GM23338 (cell line): ENCODE results near the gene CPXM1. TPM values are rescaled to one million over a fixed set of nuclear protein-coding genes. Genes with fewer than 3 reads are reported as not detected.

Experiments used
- ATAC-seq: fragments of 200-7000 bp; cut with Tn5 transposase; 3 replicates; pipeline ENCODE4 v1.9.1; 2020
- DNase-seq: peaks from one replicate; pipeline ENCODE4 v3.0.0-alpha.2; 2015; ENCODE audit warnings: low spot score
- H2AFZ ChIP-seq: fragments of 200-600 bp; sonication (generic); 2 replicates; pipeline ENCODE4 v1.8.0; 2016; ENCODE audit warnings: antibody characterized with exemption, mild to moderate bottlenecking, moderate library complexity
- H3F3A ChIP-seq: fragments of 200-600 bp; sonication (generic); replicated peaks from 2 replicates; pipeline ENCODE4 v1.8.0; 2017; ENCODE audit warnings: antibody characterized with exemption, mixed run types, low read depth
- H3K27ac ChIP-seq: fragments of 200-600 bp; sonication (generic); 2 replicates; pipeline ENCODE4 v1.6.1; 2016; ENCODE audit warnings: low read depth
- H3K27me3 ChIP-seq: fragments of 200-600 bp; sonication (generic); 2 replicates; pipeline ENCODE4 v1.8.0; 2016; ENCODE audit warnings: mild to moderate bottlenecking, mixed run types, moderate library complexity; ENCODE audit not compliant: insufficient read depth
- H3K36me3 ChIP-seq: fragments of 200-600 bp; sonication (generic); 2 replicates; pipeline ENCODE4 v1.8.0; 2016; ENCODE audit warnings: mild to moderate bottlenecking; ENCODE audit not compliant: insufficient read depth
- H3K4me1 ChIP-seq: fragments of 200-600 bp; sonication (generic); 2 replicates; pipeline ENCODE4 v1.8.0; 2016; ENCODE audit warnings: mild to moderate bottlenecking, moderate library complexity; ENCODE audit not compliant: insufficient read depth
- H3K4me2 ChIP-seq: fragments of 200-600 bp; sonication (generic); 2 replicates; pipeline ENCODE4 v1.7.1; 2017; ENCODE audit warnings: mixed run types
- H3K4me3 ChIP-seq: fragments of 200-600 bp; sonication (generic); 2 replicates; pipeline ENCODE4 v1.6.1; 2016; ENCODE audit warnings: mixed run types
- H3K79me2 ChIP-seq: fragments of 200-600 bp; sonication (generic); replicated peaks from 2 replicates; pipeline ENCODE4 v1.8.0; 2017; ENCODE audit warnings: mild to moderate bottlenecking; ENCODE audit not compliant: insufficient read depth
- H3K9me2 ChIP-seq: fragments of 200-600 bp; sonication (generic); 2 replicates; pipeline ENCODE4 v1.8.0; 2017; ENCODE audit not compliant: insufficient read depth
- H4K20me1 ChIP-seq: fragments of 200-600 bp; sonication (generic); replicated peaks from 2 replicates; pipeline ENCODE4 v1.8.0; 2017; ENCODE audit warnings: mild to moderate bottlenecking; ENCODE audit not compliant: insufficient read depth
- H3K27ac Mint-ChIP-seq: 2 replicates; pipeline ENCODE4 v1.8.0; 2020; ENCODE audit warnings: inconsistent platforms, mild to moderate bottlenecking, moderate library complexity, mixed read lengths
- H3K27me3 Mint-ChIP-seq: 3 replicates; pipeline ENCODE4 v1.8.0; 2022; ENCODE audit warnings: low read depth, mild to moderate bottlenecking, moderate library complexity, mixed read lengths, inconsistent platforms; ENCODE audit not compliant: insufficient read depth, poor library complexity
- H3K36me3 Mint-ChIP-seq: 3 replicates; pipeline ENCODE4 v1.8.0; 2021; ENCODE audit warnings: low read depth, mild to moderate bottlenecking, inconsistent platforms, moderate library complexity, mixed read lengths
- H3K4me1 Mint-ChIP-seq: 3 replicates; pipeline ENCODE4 v1.8.0; 2020; ENCODE audit warnings: mild to moderate bottlenecking, inconsistent platforms, mixed read lengths
- H3K4me3 Mint-ChIP-seq: 3 replicates; pipeline ENCODE4 v1.8.0; 2021; ENCODE audit warnings: moderate library complexity, mild to moderate bottlenecking, inconsistent platforms, mixed read lengths
- H3K9me3 Mint-ChIP-seq: 3 replicates; pipeline ENCODE4 v1.8.0; 2020; ENCODE audit warnings: moderate library complexity, mild to moderate bottlenecking, inconsistent platforms, mixed read lengths
- EZH2 ChIP-seq: fragments of 200-600 bp; sonication (generic); IDR thresholded peaks from one replicate; pipeline ENCODE4 v1.8.0; 2017; ENCODE audit warnings: antibody characterized with exemption, mild to moderate bottlenecking, low read depth; ENCODE audit not compliant: unreplicated experiment
- EZH2phosphoT487 ChIP-seq: fragments of 200-600 bp; sonication (generic); IDR thresholded peaks from one replicate; pipeline ENCODE4 v1.8.1; 2018; ENCODE audit warnings: antibody characterized with exemption; ENCODE audit not compliant: unreplicated experiment
- JUNB ChIP-seq: IDR thresholded peaks from one replicate; pipeline ENCODE4 v1.6.1; 2016; ENCODE audit warnings: antibody characterized with exemption; ENCODE audit not compliant: unreplicated experiment
- NANOG ChIP-seq: IDR thresholded peaks from 2 replicates; pipeline ENCODE4 v1.6.1; 2016; ENCODE audit warnings: antibody characterized with exemption, borderline replicate concordance
- POLR2AphosphoS5 ChIP-seq: IDR thresholded peaks from 2 replicates; pipeline ENCODE4 v1.6.1; 2016; ENCODE audit warnings: antibody characterized with exemption, low read depth
- STAT1 ChIP-seq: IDR thresholded peaks from one replicate; pipeline ENCODE4 v1.6.1; 2016; ENCODE audit warnings: antibody characterized with exemption; ENCODE audit not compliant: unreplicated experiment
- ZNF114 ChIP-seq: fragments of 250-450 bp; sonication (Bioruptor Pico); IDR thresholded peaks from 2 replicates; pipeline ENCODE4 v1.5.0; 2020; ENCODE audit warnings: mild to moderate bottlenecking, moderate library complexity
- ZNF331 ChIP-seq: fragments of 250-450 bp; sonication (Bioruptor Pico); IDR thresholded peaks from 2 replicates; pipeline ENCODE4 v1.5.0; 2020; ENCODE audit warnings: low read depth, mild to moderate bottlenecking, moderate library complexity
- polyA plus RNA-seq: library from polyadenylated mRNA; unstranded; fragments of >200 nt; fragmentation: Nextera tagmentation; extraction: Ambion mirVana; gene quantifications from 2 replicates; pipeline ENCODE4 v1.2.1, GENCODE V29; 2016
- total RNA-seq: library from RNA; depleted of rRNA; stranded (reverse); fragments of >200 nt; shearing (Covaris generic); gene quantifications from 2 replicates; pipeline ENCODE4 v1.2.3, GENCODE V29; 2014
- TF ChIP-seq, protein P1 (sequence below): IDR thresholded peaks from 2 replicates; pipeline ENCODE4 v1.6.1; 2016; ENCODE audit warnings: antibody characterized with exemption
- TF ChIP-seq, protein P2 (sequence below), 2 experiments: fragments of 200-600 bp in 1 of 2; sonication (generic) in 1 of 2; conservative IDR thresholded peaks; 2 replicates each; pipeline versions ENCODE4 v1.5.1 to v1.6.1; 2016 to 2017; ENCODE audit warnings: antibody characterized with exemption in 2 of 2, low read depth in 2 of 2, mild to moderate bottlenecking in 2 of 2, moderate library complexity in 1 of 2
- TF ChIP-seq, protein P3 (sequence below): IDR thresholded peaks from one replicate; pipeline ENCODE4 v1.6.1; 2018; ENCODE audit warnings: antibody characterized with exemption; ENCODE audit not compliant: unreplicated experiment

Gene CPXM1
- total and polyA plus RNA-seq, 2 experiments from 2014 or later = 17.0 to 29.3 TPM

DNA sequence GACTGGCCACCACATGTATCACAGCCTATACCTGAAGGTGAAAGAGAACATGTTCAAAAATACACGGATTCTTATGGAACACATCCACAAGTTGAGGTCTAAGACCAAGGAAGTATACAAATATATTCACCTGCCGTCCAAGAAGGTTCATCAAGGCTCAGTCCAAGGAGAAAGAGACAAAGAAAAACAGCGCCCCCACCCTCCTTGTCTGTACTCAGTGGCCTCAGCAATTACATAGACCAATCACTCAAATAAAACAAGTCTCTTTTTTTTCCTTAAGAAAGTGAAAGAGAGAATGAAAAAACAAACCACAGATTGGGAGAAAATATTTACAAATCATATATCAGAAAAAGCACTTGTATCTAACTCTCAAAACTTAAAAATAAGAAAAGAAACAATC lies 19.5 kb downstream of the CPXM1 start:
- H2AFZ ChIP-seq = no peak overlapping the region
- Mint-ChIP-seq H3K4me3 (no peak overlapping the region), H3K27me3 (peaks cover 5% of the 10 kb centered on the region)

DNA sequence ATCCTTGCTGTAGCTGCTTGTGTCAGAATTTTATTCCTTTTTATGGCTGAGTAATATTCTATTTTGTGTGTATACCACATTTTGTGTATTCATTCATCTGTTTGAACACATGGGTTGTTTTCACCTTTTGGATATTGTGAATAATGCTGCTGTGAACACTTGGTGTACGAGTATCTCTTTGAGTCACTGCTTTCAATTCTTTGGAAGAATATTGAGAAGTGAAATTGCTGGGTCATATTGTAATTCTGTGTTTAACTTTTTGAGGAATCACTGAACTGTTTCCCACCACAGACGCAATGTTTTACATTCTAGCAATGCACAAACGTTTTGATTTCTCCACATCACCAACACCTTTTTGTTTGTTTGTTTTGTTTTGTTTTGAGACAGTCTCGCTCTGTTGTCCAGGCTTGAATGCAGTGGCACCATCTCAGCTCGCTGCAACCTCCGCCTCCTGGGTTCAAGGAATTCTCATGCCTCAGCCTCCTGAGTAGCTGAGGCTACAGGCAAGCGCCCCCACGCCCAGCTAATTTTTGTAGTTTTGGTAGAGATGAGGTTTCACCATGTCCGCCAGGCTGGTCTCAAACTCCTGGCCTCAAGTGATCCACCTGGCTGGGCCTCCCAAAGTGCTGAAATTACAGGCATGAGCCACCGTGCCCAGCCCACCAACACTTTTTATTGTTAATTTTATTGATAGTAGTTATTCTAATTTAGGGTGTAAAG lies 21.7 kb downstream of the CPXM1 start:
- Mint-ChIP-seq H3K27me3 (no peaks in the 10 kb centered on the region), H3K9me3 (0 out of 3 replicates have a peak, but pooled peaks cover 3% of the 10 kb centered on the region), H3K4me1 (no peaks in the 10 kb centered on the region), H3K27ac (no peak overlapping the region), H3K4me3 (no peak overlapping the region), H3K36me3 (no peaks in the 10 kb centered on the region)
- no peaks in the 10 kb centered on the region for H3K9me2 ChIP-seq
- no peaks in the 10 kb centered on the region for H4K20me1 ChIP-seq
- no peaks in the 10 kb centered on the region for H3K79me2 ChIP-seq
- H3F3A ChIP-seq = no peaks in the 10 kb centered on the region
- H3K27me3 ChIP-seq = no peaks in the 10 kb centered on the region
- H3K36me3 ChIP-seq = no peaks in the 10 kb centered on the region
- H3K4me2 ChIP-seq = no peak overlapping the region
- no peak overlapping the region for H3K27ac ChIP-seq
- H2AFZ ChIP-seq = no peak overlapping the region
- H3K4me3 ChIP-seq = no peak overlapping the region
- DNase-seq (no peak), ATAC-seq (no peak)
- no peaks in the 10 kb centered on the region for H3K4me1 ChIP-seq
- TF ChIP-seq, protein P1, sequence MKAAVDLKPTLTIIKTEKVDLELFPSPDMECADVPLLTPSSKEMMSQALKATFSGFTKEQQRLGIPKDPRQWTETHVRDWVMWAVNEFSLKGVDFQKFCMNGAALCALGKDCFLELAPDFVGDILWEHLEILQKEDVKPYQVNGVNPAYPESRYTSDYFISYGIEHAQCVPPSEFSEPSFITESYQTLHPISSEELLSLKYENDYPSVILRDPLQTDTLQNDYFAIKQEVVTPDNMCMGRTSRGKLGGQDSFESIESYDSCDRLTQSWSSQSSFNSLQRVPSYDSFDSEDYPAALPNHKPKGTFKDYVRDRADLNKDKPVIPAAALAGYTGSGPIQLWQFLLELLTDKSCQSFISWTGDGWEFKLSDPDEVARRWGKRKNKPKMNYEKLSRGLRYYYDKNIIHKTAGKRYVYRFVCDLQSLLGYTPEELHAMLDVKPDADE = no peak
- TF ChIP-seq POLR2AphosphoS5 = no peak
- TF ChIP-seq EZH2phosphoT487 = no peak
- no peak for TF ChIP-seq ZNF331
- TF ChIP-seq ZNF114 (CRISPR knock-in tag) = no peak
- no peak for TF ChIP-seq STAT1
- TF ChIP-seq, protein P2, sequence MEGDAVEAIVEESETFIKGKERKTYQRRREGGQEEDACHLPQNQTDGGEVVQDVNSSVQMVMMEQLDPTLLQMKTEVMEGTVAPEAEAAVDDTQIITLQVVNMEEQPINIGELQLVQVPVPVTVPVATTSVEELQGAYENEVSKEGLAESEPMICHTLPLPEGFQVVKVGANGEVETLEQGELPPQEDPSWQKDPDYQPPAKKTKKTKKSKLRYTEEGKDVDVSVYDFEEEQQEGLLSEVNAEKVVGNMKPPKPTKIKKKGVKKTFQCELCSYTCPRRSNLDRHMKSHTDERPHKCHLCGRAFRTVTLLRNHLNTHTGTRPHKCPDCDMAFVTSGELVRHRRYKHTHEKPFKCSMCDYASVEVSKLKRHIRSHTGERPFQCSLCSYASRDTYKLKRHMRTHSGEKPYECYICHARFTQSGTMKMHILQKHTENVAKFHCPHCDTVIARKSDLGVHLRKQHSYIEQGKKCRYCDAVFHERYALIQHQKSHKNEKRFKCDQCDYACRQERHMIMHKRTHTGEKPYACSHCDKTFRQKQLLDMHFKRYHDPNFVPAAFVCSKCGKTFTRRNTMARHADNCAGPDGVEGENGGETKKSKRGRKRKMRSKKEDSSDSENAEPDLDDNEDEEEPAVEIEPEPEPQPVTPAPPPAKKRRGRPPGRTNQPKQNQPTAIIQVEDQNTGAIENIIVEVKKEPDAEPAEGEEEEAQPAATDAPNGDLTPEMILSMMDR (conservative IDR thresholded peaks at IDR 0.05; ENCODE audit: low read depth in 2 of 2) = no peak
- TF ChIP-seq, protein P3, sequence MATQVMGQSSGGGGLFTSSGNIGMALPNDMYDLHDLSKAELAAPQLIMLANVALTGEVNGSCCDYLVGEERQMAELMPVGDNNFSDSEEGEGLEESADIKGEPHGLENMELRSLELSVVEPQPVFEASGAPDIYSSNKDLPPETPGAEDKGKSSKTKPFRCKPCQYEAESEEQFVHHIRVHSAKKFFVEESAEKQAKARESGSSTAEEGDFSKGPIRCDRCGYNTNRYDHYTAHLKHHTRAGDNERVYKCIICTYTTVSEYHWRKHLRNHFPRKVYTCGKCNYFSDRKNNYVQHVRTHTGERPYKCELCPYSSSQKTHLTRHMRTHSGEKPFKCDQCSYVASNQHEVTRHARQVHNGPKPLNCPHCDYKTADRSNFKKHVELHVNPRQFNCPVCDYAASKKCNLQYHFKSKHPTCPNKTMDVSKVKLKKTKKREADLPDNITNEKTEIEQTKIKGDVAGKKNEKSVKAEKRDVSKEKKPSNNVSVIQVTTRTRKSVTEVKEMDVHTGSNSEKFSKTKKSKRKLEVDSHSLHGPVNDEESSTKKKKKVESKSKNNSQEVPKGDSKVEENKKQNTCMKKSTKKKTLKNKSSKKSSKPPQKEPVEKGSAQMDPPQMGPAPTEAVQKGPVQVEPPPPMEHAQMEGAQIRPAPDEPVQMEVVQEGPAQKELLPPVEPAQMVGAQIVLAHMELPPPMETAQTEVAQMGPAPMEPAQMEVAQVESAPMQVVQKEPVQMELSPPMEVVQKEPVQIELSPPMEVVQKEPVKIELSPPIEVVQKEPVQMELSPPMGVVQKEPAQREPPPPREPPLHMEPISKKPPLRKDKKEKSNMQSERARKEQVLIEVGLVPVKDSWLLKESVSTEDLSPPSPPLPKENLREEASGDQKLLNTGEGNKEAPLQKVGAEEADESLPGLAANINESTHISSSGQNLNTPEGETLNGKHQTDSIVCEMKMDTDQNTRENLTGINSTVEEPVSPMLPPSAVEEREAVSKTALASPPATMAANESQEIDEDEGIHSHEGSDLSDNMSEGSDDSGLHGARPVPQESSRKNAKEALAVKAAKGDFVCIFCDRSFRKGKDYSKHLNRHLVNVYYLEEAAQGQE = no peak
- TF ChIP-seq JUNB = no peak

More for the DNA sequence above, 19.5 kb downstream of the CPXM1 start:
- Histone ChIP-seq H3F3A (no peaks in the 10 kb centered on the region), H3K79me2 (no peaks in the 10 kb centered on the region), H3K4me3 (no peak overlapping the region), H3K9me2 (no peaks in the 10 kb centered on the region), H3K4me1 (no peaks in the 10 kb centered on the region), H3K36me3 (no peaks in the 10 kb centered on the region), H3K27ac (no peak overlapping the region), H3K27me3 (no peaks in the 10 kb centered on the region), H4K20me1 (no peaks in the 10 kb centered on the region), H3K4me2 (no peak overlapping the region)
- DNase-seq (peak; percentile 54), ATAC-seq (peak; percentile 46)
- Mint-ChIP-seq H3K27ac (no peak overlapping the region), H3K4me1 (no peaks in the 10 kb centered on the region), H3K9me3 (no peaks in the 10 kb centered on the region), H3K36me3 (no peaks in the 10 kb centered on the region)
- TF ChIP-seq NANOG (no peak), ZNF114 (CRISPR knock-in tag) (no peak), EZH2 (no peak), JUNB (no peak), EZH2phosphoT487 (no peak), STAT1 (no peak)
- TF ChIP-seq, protein P2 (conservative IDR thresholded peaks at IDR 0.05; ENCODE audit: low read depth in 2 of 2) = peak; percentile 37 to 48; a peak in 3 of 4 replicates
- TF ChIP-seq, protein P1 = no peak
